ENCODE data around the gene TMEM179. TPM values are rescaled to one million over a fixed set of nuclear protein-coding genes. Genes with fewer than 3 reads are reported as not detected.
"Not testable (repeated sequence)": the region's sequence is repeated elsewhere in the genome, so short reads cannot be mapped to it uniquely, and the experiment has no call there.

TMEM179 gene
- 1.8 and 4.3 TPM in 2 replicates for total RNA-seq
- 2.1 and 2.2 TPM in 2 replicates for polyA plus RNA-seq

DNA sequence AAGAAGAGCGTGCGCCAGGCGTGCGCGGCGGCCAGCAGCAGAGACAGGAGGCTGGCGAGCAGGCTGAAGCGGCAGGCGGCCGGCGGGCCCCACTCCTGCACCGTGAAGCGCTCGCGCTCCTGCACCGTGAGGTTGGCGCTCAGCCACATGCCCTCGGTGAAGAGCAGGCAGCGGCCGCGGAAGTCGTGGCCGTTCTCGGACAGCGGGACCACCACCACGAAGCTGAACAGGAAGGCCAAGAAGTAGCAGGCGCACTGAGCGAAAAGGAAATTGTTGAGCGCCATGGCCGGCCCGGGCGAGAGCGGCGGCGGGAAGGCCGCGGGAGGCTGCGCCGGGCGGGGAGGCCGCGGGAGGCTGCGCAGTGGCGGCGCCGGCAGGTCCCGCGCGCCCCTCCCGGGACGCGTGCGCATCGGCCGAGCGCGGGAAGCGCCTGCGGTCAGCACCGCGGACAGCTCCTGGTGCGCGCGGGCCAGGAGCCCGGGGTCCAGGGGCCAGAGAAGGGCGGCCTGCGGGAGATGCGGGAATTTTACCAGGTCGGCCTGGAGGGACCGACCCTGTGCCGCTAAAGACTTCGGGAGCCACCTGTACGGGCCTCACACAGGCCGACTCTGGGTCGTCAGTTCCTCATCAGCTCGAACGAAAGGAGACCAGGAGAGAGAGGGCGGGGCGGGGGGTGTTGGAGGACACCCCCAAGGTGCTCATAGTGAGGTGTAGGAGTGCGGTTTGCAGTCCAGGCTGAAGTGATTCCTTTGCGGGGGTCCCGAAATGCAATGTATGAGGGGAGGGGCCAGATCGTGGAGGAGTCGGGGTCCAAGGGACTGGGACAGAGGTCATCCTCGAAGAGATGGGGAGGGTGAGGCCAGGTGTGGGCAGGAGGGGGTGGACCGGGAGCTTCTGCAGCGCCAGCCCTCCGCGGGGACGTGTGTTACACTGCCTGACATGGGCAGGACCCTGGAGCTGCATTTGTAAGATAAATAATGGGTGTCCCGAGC, at the start of gene TMEM179:
Gene TMEM179, minus strand, starts transcription at position 315 of the 992 bp plus-strand sequence. Its CDS starts 31 bp downstream, at position 284.
- Histone ChIP-seq H3K4me3 (no peak within 1 kb of the TSS), H3K36me3 (replicated peaks; ENCODE audit: insufficient read depth, low read depth) (no peaks in the 10 kb centered on the region), H3K27me3 (peaks cover 24% of the 10 kb centered on the region), H3K79me2 (no peaks in the 10 kb centered on the region), H2AFZ (no peak within 1 kb of the TSS), H3K9me3 (ENCODE audit: low read depth) (no peaks in the 10 kb centered on the region), H3K4me2 (peak within 1 kb of the TSS; percentile 91), H4K20me1 (ENCODE audit: insufficient read depth, poor library complexity, severe bottlenecking) (no peaks in the 10 kb centered on the region), H3K9me2 (replicated peaks; ENCODE audit: insufficient read depth) (no peaks in the 10 kb centered on the region), H3K4me1 (ENCODE audit: insufficient read depth) (peaks cover 5% of the 10 kb centered on the region), H3K27ac (no peak within 1 kb of the TSS)
- peak; percentile 85 for DNase-seq (ENCODE audit: low spot score)
- 12% methylated on average over 76 of the region's 91 CpGs for WGBS (ENCODE audit: low lambda C conversion rate, missing lambda C conversion rate)
- no peak for TF ChIP-seq EZH2phosphoT487 (IDR thresholded peaks at IDR 0.05; ENCODE audit: low read depth, severe bottlenecking, unreplicated experiment)
- no peak for TF ChIP-seq EZH2 (IDR thresholded peaks at IDR 0.05; ENCODE audit: borderline replicate concordance)
- TF ChIP-seq CTCF (IDR thresholded peaks at IDR 0.05; ENCODE audit: poor library complexity): no peak

DNA sequence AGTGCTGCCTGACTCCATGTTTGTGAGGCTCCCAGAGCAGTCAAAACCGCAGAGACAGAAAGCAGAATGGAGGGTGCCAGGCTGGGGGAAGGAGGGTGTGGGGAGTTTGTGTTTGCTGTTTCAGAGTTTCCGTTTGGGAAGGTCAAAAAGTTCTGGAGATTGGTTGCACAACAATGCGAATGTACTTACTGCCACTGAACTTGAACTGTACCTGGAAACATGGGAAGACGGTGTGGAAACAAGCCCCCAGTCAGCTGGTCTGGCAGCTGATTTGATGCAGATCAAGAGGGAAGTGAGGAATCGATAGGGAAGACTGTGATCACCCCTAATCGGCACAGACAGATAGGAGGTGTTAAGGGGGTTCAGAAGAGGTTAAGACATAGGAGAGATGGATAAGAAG, 49.5 kb upstream of the TMEM179 start:
- no peak for TF ChIP-seq CTCF (IDR thresholded peaks at IDR 0.05; ENCODE audit: poor library complexity)
- no peak for TF ChIP-seq EZH2phosphoT487 (IDR thresholded peaks at IDR 0.05; ENCODE audit: low read depth, severe bottlenecking, unreplicated experiment)
- TF ChIP-seq EZH2 (IDR thresholded peaks at IDR 0.05; ENCODE audit: borderline replicate concordance): no peak
- Histone ChIP-seq H4K20me1 (ENCODE audit: insufficient read depth, poor library complexity, severe bottlenecking) (no peaks in the 10 kb centered on the region), H3K79me2 (no peaks in the 10 kb centered on the region), H3K9me2 (replicated peaks; ENCODE audit: insufficient read depth) (no peaks in the 10 kb centered on the region), H3K4me3 (no peak overlapping the region), H3K4me1 (ENCODE audit: insufficient read depth) (peaks cover 5% of the 10 kb centered on the region), H3K4me2 (no peak overlapping the region), H3K27me3 (no peaks in the 10 kb centered on the region), H3K36me3 (replicated peaks; ENCODE audit: insufficient read depth, low read depth) (no peaks in the 10 kb centered on the region), H3K9me3 (ENCODE audit: low read depth) (no peaks in the 10 kb centered on the region), H2AFZ (no peak overlapping the region), H3K27ac (no peak overlapping the region)
- WGBS (ENCODE audit: low lambda C conversion rate, missing lambda C conversion rate): 87% methylated on average over 6 of the region's 6 CpGs
- peak; percentile 10 for DNase-seq (ENCODE audit: low spot score)

DNA sequence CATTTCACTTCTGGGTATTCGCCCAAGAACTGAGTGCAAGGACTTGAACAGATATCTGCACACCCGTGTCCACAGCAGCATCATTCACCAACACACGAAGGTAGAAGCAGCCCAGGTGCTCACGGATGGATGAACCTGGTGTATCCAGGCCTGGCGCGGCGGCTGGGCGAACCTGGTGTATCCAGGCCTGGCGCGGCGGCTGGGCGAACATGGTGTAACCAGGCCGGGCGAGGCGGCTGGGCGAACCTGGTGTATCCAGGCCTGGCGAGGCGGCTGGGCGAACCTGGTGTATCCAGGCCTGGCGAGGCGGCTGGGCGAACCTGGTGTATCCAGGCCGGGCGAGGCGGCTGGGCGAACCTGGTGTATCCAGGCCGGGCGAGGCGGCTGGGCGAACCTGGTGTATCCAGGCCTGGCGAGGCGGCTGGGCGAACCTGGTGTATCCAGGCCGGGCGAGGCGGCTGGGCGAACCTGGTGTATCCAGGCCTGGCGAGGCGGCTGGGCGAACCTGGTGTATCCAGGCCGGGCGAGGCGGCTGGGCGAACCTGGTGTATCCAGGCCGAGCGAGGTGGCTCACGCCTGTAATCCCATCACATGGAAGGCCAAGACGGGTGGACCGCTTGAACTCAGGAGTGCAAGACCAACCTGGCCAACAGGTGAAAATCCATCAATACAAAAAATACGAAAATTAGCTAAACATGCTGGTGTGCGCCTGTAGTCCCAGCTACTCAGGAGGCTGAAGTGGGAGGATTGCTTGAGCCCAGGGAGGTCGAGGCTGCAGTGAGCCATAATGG, 48.8 kb upstream of the TMEM179 start:
- 95% methylated on average over 30 of the region's 52 CpGs for WGBS (ENCODE audit: low lambda C conversion rate, missing lambda C conversion rate)
- H3K79me2 ChIP-seq; H3K4me1 ChIP-seq (ENCODE audit: insufficient read depth); DNase-seq (ENCODE audit: low spot score); H3K27ac ChIP-seq; H3K9me2 ChIP-seq (replicated peaks; ENCODE audit: insufficient read depth); H3K4me3 ChIP-seq; H3K36me3 ChIP-seq (replicated peaks; ENCODE audit: insufficient read depth, low read depth); H3K9me3 ChIP-seq (ENCODE audit: low read depth); H4K20me1 ChIP-seq (ENCODE audit: insufficient read depth, poor library complexity, severe bottlenecking); H3K27me3 ChIP-seq; H3K4me2 ChIP-seq; H2AFZ ChIP-seq: not testable (repeated sequence)

GRCh38 chr14:104652386-104652785, 47.8 kb upstream of the TMEM179 start:
- Histone ChIP-seq H3K4me2 (no peak overlapping the region), H4K20me1 (ENCODE audit: insufficient read depth, poor library complexity, severe bottlenecking) (no peaks in the 10 kb centered on the region), H3K36me3 (replicated peaks; ENCODE audit: insufficient read depth, low read depth) (no peaks in the 10 kb centered on the region), H3K79me2 (no peaks in the 10 kb centered on the region), H3K27me3 (no peaks in the 10 kb centered on the region), H3K9me2 (replicated peaks; ENCODE audit: insufficient read depth) (no peaks in the 10 kb centered on the region), H3K4me1 (ENCODE audit: insufficient read depth) (peaks cover 5% of the 10 kb centered on the region), H3K27ac (no peak overlapping the region), H3K4me3 (no peak overlapping the region), H2AFZ (no peak overlapping the region), H3K9me3 (ENCODE audit: low read depth) (no peaks in the 10 kb centered on the region)
- TF ChIP-seq EZH2 (IDR thresholded peaks at IDR 0.05; ENCODE audit: borderline replicate concordance): no peak
- TF ChIP-seq CTCF (IDR thresholded peaks at IDR 0.05; ENCODE audit: poor library complexity): no peak
- TF ChIP-seq EZH2phosphoT487 (IDR thresholded peaks at IDR 0.05; ENCODE audit: low read depth, severe bottlenecking, unreplicated experiment): no peak
- no peak for DNase-seq (ENCODE audit: low spot score)
- 92% methylated on average over 9 of the region's 9 CpGs for WGBS (ENCODE audit: low lambda C conversion rate, missing lambda C conversion rate)
